Esophagus squamous epithelium (tissue), 4 donors: Measurements from ENCODE around the gene CARD11.

Source experiments
- POLR2A ChIP-seq, 4 donors: fragments of 450-650 bp; IDR thresholded peaks; one replicate each; pipeline ENCODE4 v1.6.1; 2017; ENCODE audit warnings: antibody characterized with exemption in 4 of 4, mild to moderate bottlenecking in 4 of 4, moderate library complexity in 3 of 4
- TF ChIP-seq, protein P1 (sequence below), 6 experiments: fragments of 450-650 bp in 4 of 6; fragments of 200-600 bp in 2 of 6; sonication (generic) in 2 of 6; IDR thresholded peaks; one replicate each; pipeline ENCODE4 v1.5.1; 2016 to 2019; ENCODE audit warnings: antibody characterized with exemption in 6 of 6, mild to moderate bottlenecking in 4 of 6, moderate library complexity in 4 of 6

- no peak for TF ChIP-seq POLR2A (IDR thresholded peaks at IDR 0.05)
- TF ChIP-seq, protein P1, sequence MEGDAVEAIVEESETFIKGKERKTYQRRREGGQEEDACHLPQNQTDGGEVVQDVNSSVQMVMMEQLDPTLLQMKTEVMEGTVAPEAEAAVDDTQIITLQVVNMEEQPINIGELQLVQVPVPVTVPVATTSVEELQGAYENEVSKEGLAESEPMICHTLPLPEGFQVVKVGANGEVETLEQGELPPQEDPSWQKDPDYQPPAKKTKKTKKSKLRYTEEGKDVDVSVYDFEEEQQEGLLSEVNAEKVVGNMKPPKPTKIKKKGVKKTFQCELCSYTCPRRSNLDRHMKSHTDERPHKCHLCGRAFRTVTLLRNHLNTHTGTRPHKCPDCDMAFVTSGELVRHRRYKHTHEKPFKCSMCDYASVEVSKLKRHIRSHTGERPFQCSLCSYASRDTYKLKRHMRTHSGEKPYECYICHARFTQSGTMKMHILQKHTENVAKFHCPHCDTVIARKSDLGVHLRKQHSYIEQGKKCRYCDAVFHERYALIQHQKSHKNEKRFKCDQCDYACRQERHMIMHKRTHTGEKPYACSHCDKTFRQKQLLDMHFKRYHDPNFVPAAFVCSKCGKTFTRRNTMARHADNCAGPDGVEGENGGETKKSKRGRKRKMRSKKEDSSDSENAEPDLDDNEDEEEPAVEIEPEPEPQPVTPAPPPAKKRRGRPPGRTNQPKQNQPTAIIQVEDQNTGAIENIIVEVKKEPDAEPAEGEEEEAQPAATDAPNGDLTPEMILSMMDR (IDR thresholded peaks at IDR 0.05): no peak
These were observed 84.5 kb downstream of the CARD11 start for GRCh38 chr7:2959103-2959680.
